Measurements from ENCODE around the gene DDX6. TPM values are rescaled to one million over a fixed set of nuclear protein-coding genes. Genes with fewer than 3 reads are reported as not detected.

Gene DDX6
- total and polyA plus RNA-seq, 2 of the 8 experiments (the other 6 are each of a cell fraction or from before 2014, with no cell fraction given) = 29.8 to 181 TPM

GRCh38 chr11:118705791-118706545 lies 85.0 kb downstream of the DDX6 start:
- Histone ChIP-seq H2BK20ac (ENCODE audit: low read length) (no peak overlapping the region), H3K79me2 (ENCODE audit: control insufficient read depth in 1 of 2, insufficient read depth in 2 of 2, low read length in 2 of 2) (no peaks in the 10 kb centered on the region), H2BK12ac (ENCODE audit: low read depth, low read length) (0 out of 2 replicates have a peak overlapping the region, but pooled peaks have one; percentile 76), H3K79me1 (ENCODE audit: low read depth, low read length) (no peaks in the 10 kb centered on the region; the same call in 1 of the 2 replicates), H3K9ac (replicated peaks in 1 of 4; ENCODE audit: extremely low read depth in 1 of 4, low read depth in 3 of 4, low read length in 3 of 4) (no peak overlapping the region), H4K91ac (replicated peaks; ENCODE audit: insufficient read length, low read length) (peak overlapping the region; percentile 39), H3K4ac (replicated peaks; ENCODE audit: insufficient read length, low read depth, low read length) (no peak overlapping the region), H2BK15ac (ENCODE audit: low read length) (peak overlapping the region; percentile 21; the same call in 1 of the 2 replicates), H3K14ac (ENCODE audit: insufficient read length) (no peak overlapping the region), H2BK5ac (ENCODE audit: low read depth, low read length) (0 out of 2 replicates have a peak overlapping the region, but pooled peaks have one; percentile 0), H2AFZ (ENCODE audit: low read length) (no peak overlapping the region), H3K4me2 (ENCODE audit: insufficient read depth in 1 of 2, low read depth in 2 of 2, low read length in 2 of 2) (no peak overlapping the region; a peak in 1 of 4 replicates), H3K36me3 (ENCODE audit: control insufficient read depth in 2 of 4, insufficient read depth in 4 of 4, low read length in 3 of 4) (peaks cover 0 to 16% (median 2%) of the 10 kb centered on the region in 4 experiments; a peak in 5 of 8 replicates), H3K4me3 (ENCODE audit: extremely low read depth in 1 of 4, insufficient read depth in 2 of 4, low read depth in 3 of 4, low read length in 4 of 4) (no peak overlapping the region), H4K5ac (ENCODE audit: insufficient read length, low read depth, low read length) (no peak overlapping the region), H3K18ac (ENCODE audit: extremely low read depth, low read length) (no peak overlapping the region; the same call in 1 of the 2 replicates), H2AK5ac (ENCODE audit: low read depth, low read length) (no peak overlapping the region), H3K23me2 (ENCODE audit: low read depth, low read length) (peaks cover 2% of the 10 kb centered on the region; the same call in 1 of the 2 replicates), H2BK120ac (replicated peaks; ENCODE audit: low read depth, low read length) (no peak overlapping the region), H3K23ac (ENCODE audit: insufficient read length) (no peak overlapping the region), H3K56ac (replicated peaks; ENCODE audit: insufficient read length, low read depth, low read length) (no peak overlapping the region), H3K4me1 (replicated peaks in 1 of 4; ENCODE audit: control insufficient read depth in 3 of 4, insufficient read depth in 4 of 4, low read length in 3 of 4) (peaks cover 0 to 9% (median 4%) of the 10 kb centered on the region in 4 experiments; a peak in 3 of 7 replicates), H3K27ac (ENCODE audit: low read depth, low read length) (no peak overlapping the region), H3K27me3 (replicated peaks in 1 of 4; ENCODE audit: control insufficient read depth in 3 of 4, extremely low read depth in 1 of 4, insufficient read depth in 3 of 4, low read length in 3 of 4) (no peaks in the 10 kb centered on the region), H3K9me3 (ENCODE audit: insufficient read depth in 2 of 2, low read depth in 1 of 2, low read length in 1 of 2) (no peaks in the 10 kb centered on the region), H4K8ac (ENCODE audit: extremely low read depth, insufficient read depth, low read length) (no peak overlapping the region), H4K20me1 (replicated peaks in 1 of 2; ENCODE audit: control insufficient read depth in 1 of 2, insufficient read depth in 2 of 2, low read length in 2 of 2) (no peaks in the 10 kb centered on the region)
- no peak for FAIRE-seq
- 90% methylated on average over 12 of the region's 12 CpGs; no CpG with 5 or more reads in 1 of the 2 experiments for WGBS, 2 experiments (ENCODE audit: extremely low coverage in 1 of 2, insufficient coverage in 1 of 2, insufficient read length in 1 of 2, insufficient replicate concordance in 2 of 2, low coverage in 1 of 2, low lambda C conversion rate in 2 of 2, missing lambda C conversion rate in 1 of 2)
- ChIA-PET CTCF (ENCODE audit: partially characterized antibody) (interaction anchor here (0.6 to 2.3 kb wide), 9 partner anchors 9 to 366 kb away, joined by 3 to 10 read pairs (median 3); partner anchors contain the start of gene DDX6), POLR2A (ENCODE audit: partially characterized antibody) (interaction anchor here (0.7 to 1.5 kb wide), 10 partner anchors 9 to 86 kb away, joined by 3 to 8 read pairs (median 4); no protein-coding TSS in a partner anchor)
- DNase-seq (ENCODE audit: low read depth in 1 of 2, low spot score in 2 of 2) = no peak
- TF ChIP-seq ZNF274 (IDR thresholded peaks at IDR 0.05; ENCODE audit: borderline replicate concordance, extremely low read depth, low read length) = no peak
- TF ChIP-seq SP4 (IDR thresholded peaks at IDR 0.05; ENCODE audit: low read length) = no peak
- TF ChIP-seq ATF3 (IDR thresholded peaks at IDR 0.05; ENCODE audit: insufficient read depth, low read depth, low read length) = no peak
- no peak for TF ChIP-seq RBBP5 (IDR thresholded peaks at IDR 0.05; ENCODE audit: borderline replicate concordance, low read depth, low read length)
- TF ChIP-seq JUN (IDR thresholded peaks at IDR 0.05; ENCODE audit: low read depth, low read length) = no peak
- no peak for TF ChIP-seq CTBP2 (IDR thresholded peaks at IDR 0.05; ENCODE audit: borderline replicate concordance, insufficient read depth, insufficient read length, low read length)
- TF ChIP-seq RFX5 (IDR thresholded peaks at IDR 0.05; ENCODE audit: borderline replicate concordance, low read depth, low read length) = no peak
- TF ChIP-seq MAX (IDR thresholded peaks at IDR 0.05) = no peak
